Activated CD8-positive, alpha-beta T cell treated with anti-CD3 and anti-CD28 coated beads for 36 hours (primary cell): ENCODE results near the gene SSPN. TPM values are rescaled to one million over a fixed set of nuclear protein-coding genes. Genes with fewer than 3 reads are reported as not detected.

Experiments
- ATAC-seq: fragments of 200-7000 bp; cut with Tn5 transposase; one replicate; pipeline ENCODE4 v1.10.0; 2021; ENCODE audit warnings: mild to moderate bottlenecking, moderate library complexity
- CTCF ChIA-PET: fragments of 350-600 bp; sonication (Branson Sonifier 250); formaldehyde crosslinking; loops from one replicate; lab custom pipeline; 2021; ENCODE audit warnings: antibody characterized with exemption; lab: Charles Lee
- POLR2A ChIA-PET: fragments of 350-600 bp; sonication (Branson Sonifier 250); formaldehyde crosslinking; loops from one replicate; lab custom pipeline; 2021; ENCODE audit warnings: antibody characterized with exemption; lab: Charles Lee
- DNase-seq: peaks from one replicate; pipeline ENCODE4 v3.0.0-alpha.2; 2020
- H3K27ac Mint-ChIP-seq: one replicate; pipeline ENCODE4 v1.8.0; 2021; ENCODE audit warnings: mild to moderate bottlenecking, mixed read lengths
- H3K27me3 Mint-ChIP-seq: one replicate; pipeline ENCODE4 v1.8.0; 2021; ENCODE audit warnings: mixed read lengths
- H3K36me3 Mint-ChIP-seq: one replicate; pipeline ENCODE4 v1.8.0; 2021; ENCODE audit warnings: low read depth, mixed read lengths
- H3K4me1 Mint-ChIP-seq: one replicate; pipeline ENCODE4 v1.8.0; 2021; ENCODE audit warnings: low read depth, mixed read lengths
- H3K4me3 Mint-ChIP-seq: one replicate; pipeline ENCODE4 v1.8.0; 2021; ENCODE audit warnings: mild to moderate bottlenecking, moderate library complexity, mixed read lengths
- H3K9me3 Mint-ChIP-seq: one replicate; pipeline ENCODE4 v1.8.0; 2021; ENCODE audit warnings: mixed read lengths
- CTCF ChIP-seq: fragments of 200-600 bp; IDR thresholded peaks from one replicate; pipeline ENCODE4 v1.8.0; 2022; ENCODE audit warnings: antibody characterized with exemption, mild to moderate bottlenecking
- intact Hi-C: fragments of 100-400 bp; cut with micrococcal nuclease; formaldehyde crosslinking; loops from one replicate; pipeline ENCODE4 v1.10.0; 2022
- total RNA-seq, 2 experiments: library from RNA; stranded (reverse); gene quantifications; one replicate each; pipeline ENCODE4 v1.2.3, GENCODE V29; 2021

Gene SSPN
- total RNA-seq, 2 experiments from 2014 or later: not detected

GRCh38 chr12:26268841-26269561 is 73.6 kb downstream of the SSPN start:
- peaks cover 2% of the 10 kb centered on the region for H3K27me3 Mint-ChIP-seq
- no peak for ATAC-seq
- no peak overlapping the region for H3K27ac Mint-ChIP-seq

GRCh38 chr12:26269562-26270284 is 74.3 kb downstream of the SSPN start:
- no peak for ATAC-seq
- CTCF ChIA-PET: no interaction called here
- POLR2A ChIA-PET: no interaction called here

More at GRCh38 chr12:26268841-26269561, 73.6 kb downstream of the SSPN start:
- ChIA-PET POLR2A (no interaction called here), CTCF (no interaction called here)
- no peaks in the 10 kb centered on the region for H3K36me3 Mint-ChIP-seq
- intact Hi-C loops: no loop called here
- no peak for TF ChIP-seq CTCF
- H3K9me3 Mint-ChIP-seq: no peaks in the 10 kb centered on the region
- no peak for DNase-seq
- H3K4me3 Mint-ChIP-seq: no peak overlapping the region
- H3K4me1 Mint-ChIP-seq: no peaks in the 10 kb centered on the region

GRCh38 chr12:26271024-26271423 is 75.7 kb downstream of the SSPN start:
- Mint-ChIP-seq H3K27ac (no peak overlapping the region), H3K4me3 (no peak overlapping the region), H3K4me1 (peaks cover 12% of the 10 kb centered on the region), H3K36me3 (no peaks in the 10 kb centered on the region), H3K27me3 (peaks cover 2% of the 10 kb centered on the region), H3K9me3 (no peaks in the 10 kb centered on the region)
- POLR2A ChIA-PET: no interaction called here
- intact Hi-C loops: no loop called here
- TF ChIP-seq CTCF: no peak
- DNase-seq (no peak), ATAC-seq (no peak)
- CTCF ChIA-PET: no interaction called here

More at GRCh38 chr12:26269562-26270284, 74.3 kb downstream of the SSPN start:
- Mint-ChIP-seq H3K4me3 (no peak overlapping the region), H3K27ac (no peak overlapping the region), H3K27me3 (peaks cover 2% of the 10 kb centered on the region), H3K4me1 (peaks cover 5% of the 10 kb centered on the region), H3K36me3 (no peaks in the 10 kb centered on the region), H3K9me3 (no peaks in the 10 kb centered on the region)
- DNase-seq: no peak
- intact Hi-C loops: no loop called here
- TF ChIP-seq CTCF: no peak

GRCh38 chr12:26271889-26272492 is 76.6 kb downstream of the SSPN start:
- peaks cover 12% of the 10 kb centered on the region for H3K4me1 Mint-ChIP-seq
- no peaks in the 10 kb centered on the region for H3K36me3 Mint-ChIP-seq
- ChIA-PET POLR2A (no interaction called here), CTCF (interaction anchor here (0.9 kb wide), 1 partner anchor 27 kb away, joined by 3 read pairs; no protein-coding TSS in a partner anchor)
- ATAC-seq (no peak), DNase-seq (peak; percentile 24)
- H3K27ac Mint-ChIP-seq: no peak overlapping the region
- no peaks in the 10 kb centered on the region for H3K9me3 Mint-ChIP-seq
- TF ChIP-seq CTCF: no peak
- H3K4me3 Mint-ChIP-seq: no peak overlapping the region
- peaks cover 4% of the 10 kb centered on the region for H3K27me3 Mint-ChIP-seq
- intact Hi-C loops: no loop called here
